ENCODE data around the gene CDKAL1. TPM values are rescaled to one million over a fixed set of nuclear protein-coding genes. Genes with fewer than 3 reads are reported as not detected.
A peak's percentile ranks its signal among the peaks of the same experiment; 100 is the strongest.

The CDKAL1 gene
- total RNA-seq, 1 experiment from 2014 or later = 11.8 TPM

- ChIA-PET CTCF (interaction anchor here (0.6 kb wide), 1 partner anchor 57 kb away, joined by 3 read pairs; no protein-coding TSS in a partner anchor), POLR2A (interaction anchor here (0.7 kb wide), 1 partner anchor 35 kb away, joined by 4 read pairs; no protein-coding TSS in a partner anchor)
- BruUV-seq (replicated peaks) = no TSS peak
- intact Hi-C loops (cut with micrococcal nuclease) = no loop called here
- no peak for DNase-seq (ENCODE audit: unreplicated experiment)
- Mint-ChIP-seq H3K4me1 (ENCODE audit: insufficient read depth, unreplicated experiment) (peaks cover 25% of the 10 kb centered on the region), H3K36me3 (ENCODE audit: insufficient read depth, unreplicated experiment) (no peaks in the 10 kb centered on the region), H3K27me3 (ENCODE audit: insufficient read depth, unreplicated experiment) (no peaks in the 10 kb centered on the region), H3K27ac (ENCODE audit: low read depth, unreplicated experiment) (no peak overlapping the region), H3K9me3 (ENCODE audit: unreplicated experiment) (no peaks in the 10 kb centered on the region), H3K4me3 (ENCODE audit: unreplicated experiment) (no peak overlapping the region)
- no peak for TF ChIP-seq CTCF (IDR thresholded peaks at IDR 0.05; ENCODE audit: unreplicated experiment)
These were observed 168.8 kb downstream of the CDKAL1 start for GRCh38 chr6:20703049-20703448.

GRCh38 chr6:20704325-20705025, 170.2 kb downstream of the CDKAL1 start:
- intact Hi-C loops (cut with micrococcal nuclease) = no loop called here
- no peaks in the 10 kb centered on the region for H3K9me3 Mint-ChIP-seq (ENCODE audit: unreplicated experiment)

GRCh38 chr6:20705741-20706140, 171.5 kb downstream of the CDKAL1 start:
- intact Hi-C loops (cut with micrococcal nuclease) = no loop called here
- Mint-ChIP-seq H3K36me3 (ENCODE audit: insufficient read depth, unreplicated experiment) (no peaks in the 10 kb centered on the region), H3K4me1 (ENCODE audit: insufficient read depth, unreplicated experiment) (peaks cover 15% of the 10 kb centered on the region), H3K27ac (ENCODE audit: low read depth, unreplicated experiment) (no peak overlapping the region), H3K9me3 (ENCODE audit: unreplicated experiment) (no peaks in the 10 kb centered on the region), H3K4me3 (ENCODE audit: unreplicated experiment) (no peak overlapping the region), H3K27me3 (ENCODE audit: insufficient read depth, unreplicated experiment) (no peaks in the 10 kb centered on the region)
- BruUV-seq (replicated peaks) = no TSS peak
- ChIA-PET POLR2A (interaction anchor here (0.8 kb wide), 1 partner anchor 23 kb away, joined by 3 read pairs; no protein-coding TSS in a partner anchor), CTCF (no interaction called here)
- no peak for TF ChIP-seq CTCF (IDR thresholded peaks at IDR 0.05; ENCODE audit: unreplicated experiment)
- no peak for DNase-seq (ENCODE audit: unreplicated experiment)

More at GRCh38 chr6:20704325-20705025, 170.2 kb downstream of the CDKAL1 start:
- no peak for DNase-seq (ENCODE audit: unreplicated experiment)
- Mint-ChIP-seq H3K36me3 (ENCODE audit: insufficient read depth, unreplicated experiment) (no peaks in the 10 kb centered on the region), H3K4me3 (ENCODE audit: unreplicated experiment) (no peak overlapping the region), H3K4me1 (ENCODE audit: insufficient read depth, unreplicated experiment) (peaks cover 15% of the 10 kb centered on the region), H3K27me3 (ENCODE audit: insufficient read depth, unreplicated experiment) (no peaks in the 10 kb centered on the region), H3K27ac (ENCODE audit: low read depth, unreplicated experiment) (no peak overlapping the region)
- no TSS peak for BruUV-seq (replicated peaks)
- no peak for TF ChIP-seq CTCF (IDR thresholded peaks at IDR 0.05; ENCODE audit: unreplicated experiment)
- CTCF ChIA-PET = no interaction called here
- POLR2A ChIA-PET = no interaction called here

GRCh38 chr6:20706238-20706938, 172.1 kb downstream of the CDKAL1 start:
- peak; percentile 59 for DNase-seq (ENCODE audit: unreplicated experiment)
- peaks cover 19% of the 10 kb centered on the region for H3K4me1 Mint-ChIP-seq (ENCODE audit: insufficient read depth, unreplicated experiment)
- no peak overlapping the region for H3K27ac Mint-ChIP-seq (ENCODE audit: low read depth, unreplicated experiment)
- CTCF ChIA-PET = no interaction called here
- no peaks in the 10 kb centered on the region for H3K27me3 Mint-ChIP-seq (ENCODE audit: insufficient read depth, unreplicated experiment)
- intact Hi-C loops (cut with micrococcal nuclease) = no loop called here
- no peaks in the 10 kb centered on the region for H3K36me3 Mint-ChIP-seq (ENCODE audit: insufficient read depth, unreplicated experiment)
- BruUV-seq (replicated peaks) = no TSS peak
- H3K4me3 Mint-ChIP-seq (ENCODE audit: unreplicated experiment) = no peak overlapping the region
- TF ChIP-seq CTCF (IDR thresholded peaks at IDR 0.05; ENCODE audit: unreplicated experiment) = no peak
- H3K9me3 Mint-ChIP-seq (ENCODE audit: unreplicated experiment) = no peaks in the 10 kb centered on the region
- POLR2A ChIA-PET = no interaction called here
